C4-2B (cell line): ENCODE measurements around the gene PBX1.

Experiments
- CTCF ChIP-seq: fragments of 450-650 bp; conservative IDR thresholded peaks from 2 replicates; pipeline ENCODE4 v1.5.1; 2017; ENCODE audit warnings: mild to moderate bottlenecking
- ZFX ChIP-seq: fragments of 450-650 bp; IDR thresholded peaks from 2 replicates; pipeline ENCODE4 v1.6.1; 2017

- TF ChIP-seq CTCF = no peak
- no peak for TF ChIP-seq ZFX
Observed at GRCh38 chr1:164806531-164806930, 247.5 kb downstream of the PBX1 start.
